Measurements from ENCODE around the gene DLG2.

- TF ChIP-seq, protein P1, sequence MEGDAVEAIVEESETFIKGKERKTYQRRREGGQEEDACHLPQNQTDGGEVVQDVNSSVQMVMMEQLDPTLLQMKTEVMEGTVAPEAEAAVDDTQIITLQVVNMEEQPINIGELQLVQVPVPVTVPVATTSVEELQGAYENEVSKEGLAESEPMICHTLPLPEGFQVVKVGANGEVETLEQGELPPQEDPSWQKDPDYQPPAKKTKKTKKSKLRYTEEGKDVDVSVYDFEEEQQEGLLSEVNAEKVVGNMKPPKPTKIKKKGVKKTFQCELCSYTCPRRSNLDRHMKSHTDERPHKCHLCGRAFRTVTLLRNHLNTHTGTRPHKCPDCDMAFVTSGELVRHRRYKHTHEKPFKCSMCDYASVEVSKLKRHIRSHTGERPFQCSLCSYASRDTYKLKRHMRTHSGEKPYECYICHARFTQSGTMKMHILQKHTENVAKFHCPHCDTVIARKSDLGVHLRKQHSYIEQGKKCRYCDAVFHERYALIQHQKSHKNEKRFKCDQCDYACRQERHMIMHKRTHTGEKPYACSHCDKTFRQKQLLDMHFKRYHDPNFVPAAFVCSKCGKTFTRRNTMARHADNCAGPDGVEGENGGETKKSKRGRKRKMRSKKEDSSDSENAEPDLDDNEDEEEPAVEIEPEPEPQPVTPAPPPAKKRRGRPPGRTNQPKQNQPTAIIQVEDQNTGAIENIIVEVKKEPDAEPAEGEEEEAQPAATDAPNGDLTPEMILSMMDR (IDR thresholded peaks at IDR 0.05; ENCODE audit: insufficient read depth, low read length) = no peak
- TF ChIP-seq REST (IDR thresholded peaks at IDR 0.05; ENCODE audit: insufficient replicate concordance, low read depth) (no peak), POLR2AphosphoS5 (IDR thresholded peaks at IDR 0.05; ENCODE audit: low read depth) (no peak), SPI1 (IDR thresholded peaks at IDR 0.05; ENCODE audit: borderline replicate concordance, low read depth) (no peak)
Observed at GRCh38 chr11:83682611-83682973, 1944.6 kb downstream of the DLG2 start.
